GM10266 (cell line): ENCODE measurements around the gene CD101.

Experiments
- DNase-seq: peaks from one replicate; pipeline ENCODE4 v3.0.0; 2012; ENCODE audit errors: extremely low spot score
- CTCF ChIP-seq: IDR thresholded peaks from 2 replicates; pipeline ENCODE4 v1.5.1; 2012; ENCODE audit warnings: mild to moderate bottlenecking, low read depth; ENCODE audit not compliant: control insufficient read depth, insufficient read depth; ENCODE audit errors: missing control alignments

CD101 gene

GRCh38 chr1:117000142-117000541 is 1.4 kb upstream of the CD101 start:
- TF ChIP-seq CTCF: no peak
- no peak for DNase-seq

DNA sequence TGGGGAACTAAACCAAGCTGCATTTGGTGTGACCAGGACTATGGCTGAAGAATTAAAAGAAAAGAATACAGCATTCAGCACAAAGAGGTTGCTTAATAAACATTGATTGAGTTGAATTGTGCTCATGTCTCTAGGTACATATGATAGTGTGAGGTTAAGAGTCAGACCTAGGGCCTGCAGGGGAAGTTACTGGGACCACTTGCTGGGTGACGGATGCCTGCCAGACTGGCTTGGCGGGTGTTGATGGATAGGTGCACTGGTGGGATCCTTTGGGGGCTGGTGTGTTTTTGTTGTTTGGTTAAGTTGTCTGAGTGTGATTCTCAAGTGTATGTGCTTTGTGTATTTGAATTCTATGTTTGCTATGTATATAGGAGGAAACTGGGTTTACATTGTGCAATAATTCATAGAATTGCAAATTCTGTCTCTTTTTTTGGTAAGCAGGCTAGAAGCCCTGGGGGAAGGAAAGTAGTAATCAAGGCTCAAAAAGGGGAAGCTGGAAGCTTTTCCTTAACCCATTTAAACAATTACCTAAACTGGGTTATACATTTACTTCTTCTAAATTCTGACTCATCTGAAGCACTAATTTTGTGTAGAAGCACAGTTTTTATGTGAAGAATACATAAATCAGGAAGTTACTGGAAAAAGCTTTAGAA is 1.8 kb downstream of the CD101 start:
- no peak for DNase-seq
- TF ChIP-seq CTCF: no peak

DNA sequence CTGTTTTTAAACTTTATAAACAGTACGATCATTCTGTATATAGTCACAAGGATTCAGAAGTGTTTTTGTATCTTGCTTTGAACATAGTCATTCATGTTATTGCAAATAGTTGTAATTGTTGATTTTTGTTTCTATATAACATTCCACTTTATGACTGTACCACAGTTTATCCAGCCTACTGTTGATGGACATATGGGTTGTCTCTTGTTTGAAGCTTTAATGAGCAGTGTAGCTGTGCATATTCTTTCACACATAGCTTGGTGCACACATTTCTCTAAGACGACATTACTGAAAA is 6.1 kb downstream of the CD101 start:
- DNase-seq: no peak
- no peak for TF ChIP-seq CTCF

DNA sequence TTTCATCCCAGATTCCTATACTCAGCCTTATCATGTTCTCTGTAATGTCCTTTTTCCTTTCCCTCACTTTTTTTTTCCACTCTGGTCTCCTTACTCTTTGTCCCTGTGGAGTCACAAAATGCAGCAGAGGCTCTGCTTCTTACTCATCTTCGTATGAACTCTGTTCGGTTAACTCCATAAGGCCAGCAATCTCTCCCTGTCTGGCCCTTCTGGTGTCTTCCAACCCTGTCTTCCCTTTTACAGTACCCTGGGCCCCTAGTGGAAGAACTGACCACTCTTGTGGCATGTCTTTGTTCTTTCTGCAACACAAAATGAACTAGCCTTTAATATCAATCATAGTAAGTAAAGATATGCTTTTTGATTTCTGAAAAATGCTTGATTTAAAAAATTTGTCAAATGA is 7.1 kb downstream of the CD101 start:
- no peak for DNase-seq

DNA sequence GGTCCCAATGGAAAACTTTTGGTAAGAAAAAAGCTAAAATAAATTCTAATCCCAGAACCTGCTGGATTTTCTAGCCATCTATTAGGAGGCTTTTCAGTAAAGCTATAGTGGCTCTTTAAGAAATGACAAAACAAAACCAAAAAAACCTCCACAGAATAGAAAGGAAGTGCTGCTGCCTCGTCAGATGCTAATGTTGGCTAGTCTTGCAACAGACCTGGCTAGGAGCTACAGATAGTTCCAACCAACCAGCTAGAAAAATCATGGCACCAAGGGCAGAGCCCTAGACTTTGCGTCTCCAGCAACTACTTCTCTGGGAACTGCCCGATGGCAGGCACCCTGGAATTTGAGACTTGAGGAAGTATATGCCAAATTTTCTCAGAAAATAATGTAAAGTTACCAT is 7.6 kb downstream of the CD101 start:
- no peak for TF ChIP-seq CTCF
- DNase-seq: no peak

More for the DNA sequence above, 7.1 kb downstream of the CD101 start:
- TF ChIP-seq CTCF: no peak

DNA sequence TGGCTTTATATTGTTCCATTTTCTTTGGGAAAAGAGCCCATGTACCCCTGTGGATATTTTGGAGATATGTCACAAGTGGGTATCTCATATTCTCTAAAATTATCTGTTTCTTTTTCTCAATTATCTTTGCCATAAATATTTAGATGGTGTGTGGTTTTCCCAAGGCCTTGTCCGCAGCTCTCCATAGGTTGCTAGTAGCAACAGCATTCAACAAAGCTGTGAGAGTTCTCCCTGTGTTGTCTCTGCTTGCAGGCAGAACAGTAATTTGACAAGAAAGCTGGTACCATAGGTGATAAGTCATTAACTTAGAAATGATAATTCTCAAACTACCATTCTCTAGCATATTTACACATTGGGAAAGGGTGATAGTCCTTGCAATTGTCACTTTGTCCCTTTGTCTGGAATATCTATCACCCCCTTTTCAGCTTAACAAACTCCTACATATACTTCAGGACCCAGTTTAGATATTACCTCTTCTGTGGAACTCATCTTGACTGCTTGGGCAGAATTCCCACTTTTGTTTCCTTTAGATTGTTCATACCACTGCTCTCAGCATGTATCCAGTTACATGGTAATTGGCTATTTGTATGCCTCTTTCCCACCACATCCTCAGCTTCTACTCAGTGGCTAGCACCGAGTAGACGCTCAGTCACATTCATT is 8.9 kb downstream of the CD101 start:
- DNase-seq: no peak
- TF ChIP-seq CTCF: no peak

DNA sequence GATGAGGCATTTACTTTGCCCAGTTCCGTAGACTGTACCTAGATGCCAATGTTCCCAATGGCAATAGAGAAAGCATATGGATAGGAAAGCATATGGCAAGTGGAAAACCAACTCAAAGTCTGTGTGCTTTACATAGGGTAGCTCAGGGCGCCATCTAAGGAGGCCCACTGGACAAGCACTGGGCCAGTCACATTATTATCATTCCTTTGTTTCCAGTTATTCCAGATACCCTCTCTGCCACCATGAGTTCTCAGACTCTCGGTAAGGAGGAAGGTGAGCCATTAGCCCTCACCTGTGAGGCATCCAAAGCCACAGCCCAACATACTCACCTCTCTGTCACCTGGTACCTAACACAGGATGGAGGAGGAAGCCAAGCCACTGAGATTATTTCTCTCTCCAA is 9.8 kb downstream of the CD101 start:
- DNase-seq: no peak
- TF ChIP-seq CTCF: no peak
